H1 (cell line): ENCODE results near the gene PGPEP1. TPM values are rescaled to one million over a fixed set of nuclear protein-coding genes. Genes with fewer than 3 reads are reported as not detected.

Source experiments
- ASH2L ChIP-seq: fragments of 200-600, 300-600 bp; sonication (generic); IDR thresholded peaks from one replicate; pipeline ENCODE4 v1.7.1; 2017; ENCODE audit warnings: low read length
- BCL11A ChIP-seq, 2 experiments: IDR thresholded peaks; one replicate each; pipeline ENCODE4 v1.6.1; 2011; ENCODE audit warnings: low read depth in 2 of 2, low read length in 2 of 2, mild to moderate bottlenecking in 2 of 2
- E2F6 ChIP-seq: IDR thresholded peaks from 2 replicates; pipeline ENCODE4 v1.6.1; 2012; ENCODE audit warnings: inconsistent platforms
- MAX ChIP-seq: IDR thresholded peaks from 2 replicates; pipeline ENCODE4 v1.6.1; 2012; ENCODE audit warnings: inconsistent platforms
- SP2 ChIP-seq: IDR thresholded peaks from 2 replicates; pipeline ENCODE4 v1.6.1; 2012; ENCODE audit warnings: mild to moderate bottlenecking, low read length, inconsistent platforms
- SUZ12 ChIP-seq: fragments of 200-600 bp; sonication (generic); IDR thresholded peaks from 2 replicates; pipeline ENCODE4 v1.6.1; 2012; ENCODE audit warnings: mild to moderate bottlenecking, inconsistent platforms, low read length, moderate library complexity, mixed read lengths
- ZNF274 ChIP-seq: IDR thresholded peaks from 2 replicates; pipeline ENCODE4 v1.7.0; 2012; ENCODE audit warnings: low read length, borderline replicate concordance; ENCODE audit errors: extremely low read depth
- polyA plus RNA-seq, 7 experiments: library from polyadenylated mRNA; depleted of rRNA in 3 of 7; stranded (reverse) in 5 of 7; unstranded in 2 of 7; fragments of >200 nt in 5 of 7; fragments of 200-250 nt in 2 of 7; gene quantifications; 1 replicate in 5 of 7; 2 replicates in 1 of 7; 4 replicates in 1 of 7; pipeline versions ENCODE4 v1.2.1 to v1.2.3, GENCODE V29; 2011 to 2013; ENCODE audit warnings: missing spikeins in 2 of 7, mixed read lengths in 2 of 7
- total RNA-seq: library from RNA; stranded (reverse); fragmentation: NEBNext Ultra II Directional; extraction: Animal tissue kit (Norgen Biotek cat#: 25700); gene quantifications from 2 replicates; pipeline ENCODE4 v1.2.1, GENCODE V29; 2021
- TF ChIP-seq, protein P1 (sequence below): fragments of 300-600 bp; sonication (generic); IDR thresholded peaks from 2 replicates; pipeline ENCODE4 v1.7.1; 2012; ENCODE audit warnings: low read length, moderate library complexity, mild to moderate bottlenecking, inconsistent platforms; ENCODE audit not compliant: insufficient replicate concordance

The PGPEP1 gene
- total and polyA plus RNA-seq, 2 of the 8 experiments (the other 6 are each of a cell fraction or from before 2014, with no cell fraction given): 17.0 to 33.4 TPM

DNA sequence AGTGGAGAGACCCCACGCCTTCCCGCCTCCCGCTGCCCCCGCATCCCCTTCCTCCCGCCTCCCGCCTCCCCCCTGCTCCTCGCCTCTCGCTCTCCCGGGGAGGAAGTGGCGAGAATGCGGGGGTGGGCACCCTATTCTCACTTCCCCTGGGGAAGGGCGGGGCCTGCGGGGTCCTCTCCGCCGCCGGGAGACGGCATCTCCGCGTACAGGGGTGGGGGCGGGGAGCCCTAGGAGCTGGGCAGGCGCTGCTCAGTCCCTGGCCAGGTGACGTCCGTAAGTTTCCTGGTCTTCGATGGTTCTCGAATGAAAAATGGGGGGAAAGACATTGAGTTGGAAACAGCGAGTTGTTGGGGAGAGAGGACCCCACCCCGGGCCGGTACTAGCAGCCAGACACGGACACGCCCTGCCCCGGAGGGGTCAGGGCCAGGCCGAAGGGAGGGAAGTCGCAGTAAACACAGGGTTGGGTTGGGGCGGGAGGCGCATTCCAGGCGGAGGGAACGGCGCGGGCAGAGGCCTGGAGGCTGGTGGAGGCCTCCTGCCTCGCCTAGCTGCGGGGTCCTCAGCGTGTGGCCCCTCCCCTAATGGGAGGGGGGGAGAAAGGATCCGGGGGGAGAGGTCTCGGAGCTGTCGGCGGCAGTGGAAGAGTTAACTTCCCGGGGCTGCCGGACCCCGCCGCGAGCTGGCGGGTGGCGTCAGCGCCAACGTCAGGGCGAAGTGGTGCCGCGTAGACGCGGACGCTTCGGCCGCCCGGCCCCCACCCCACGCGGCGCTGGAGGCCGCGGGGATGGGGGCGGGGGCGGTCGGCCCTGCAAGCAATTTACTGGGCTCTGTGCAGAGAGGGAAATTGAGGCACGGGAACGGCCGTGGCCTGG is 48.6 kb upstream of the PGPEP1 start (continued):
- TF ChIP-seq BCL11A (IDR thresholded peaks at IDR 0.05; ENCODE audit: low read depth in 2 of 2, low read length in 2 of 2) (no peak), ASH2L (no peak), MAX (peak; percentile 60; the same call in 1 of the 2 replicates), ZNF274 (no peak), E2F6 (peak; percentile 93), SP2 (no peak), SUZ12 (no peak)
- TF ChIP-seq, protein P1, sequence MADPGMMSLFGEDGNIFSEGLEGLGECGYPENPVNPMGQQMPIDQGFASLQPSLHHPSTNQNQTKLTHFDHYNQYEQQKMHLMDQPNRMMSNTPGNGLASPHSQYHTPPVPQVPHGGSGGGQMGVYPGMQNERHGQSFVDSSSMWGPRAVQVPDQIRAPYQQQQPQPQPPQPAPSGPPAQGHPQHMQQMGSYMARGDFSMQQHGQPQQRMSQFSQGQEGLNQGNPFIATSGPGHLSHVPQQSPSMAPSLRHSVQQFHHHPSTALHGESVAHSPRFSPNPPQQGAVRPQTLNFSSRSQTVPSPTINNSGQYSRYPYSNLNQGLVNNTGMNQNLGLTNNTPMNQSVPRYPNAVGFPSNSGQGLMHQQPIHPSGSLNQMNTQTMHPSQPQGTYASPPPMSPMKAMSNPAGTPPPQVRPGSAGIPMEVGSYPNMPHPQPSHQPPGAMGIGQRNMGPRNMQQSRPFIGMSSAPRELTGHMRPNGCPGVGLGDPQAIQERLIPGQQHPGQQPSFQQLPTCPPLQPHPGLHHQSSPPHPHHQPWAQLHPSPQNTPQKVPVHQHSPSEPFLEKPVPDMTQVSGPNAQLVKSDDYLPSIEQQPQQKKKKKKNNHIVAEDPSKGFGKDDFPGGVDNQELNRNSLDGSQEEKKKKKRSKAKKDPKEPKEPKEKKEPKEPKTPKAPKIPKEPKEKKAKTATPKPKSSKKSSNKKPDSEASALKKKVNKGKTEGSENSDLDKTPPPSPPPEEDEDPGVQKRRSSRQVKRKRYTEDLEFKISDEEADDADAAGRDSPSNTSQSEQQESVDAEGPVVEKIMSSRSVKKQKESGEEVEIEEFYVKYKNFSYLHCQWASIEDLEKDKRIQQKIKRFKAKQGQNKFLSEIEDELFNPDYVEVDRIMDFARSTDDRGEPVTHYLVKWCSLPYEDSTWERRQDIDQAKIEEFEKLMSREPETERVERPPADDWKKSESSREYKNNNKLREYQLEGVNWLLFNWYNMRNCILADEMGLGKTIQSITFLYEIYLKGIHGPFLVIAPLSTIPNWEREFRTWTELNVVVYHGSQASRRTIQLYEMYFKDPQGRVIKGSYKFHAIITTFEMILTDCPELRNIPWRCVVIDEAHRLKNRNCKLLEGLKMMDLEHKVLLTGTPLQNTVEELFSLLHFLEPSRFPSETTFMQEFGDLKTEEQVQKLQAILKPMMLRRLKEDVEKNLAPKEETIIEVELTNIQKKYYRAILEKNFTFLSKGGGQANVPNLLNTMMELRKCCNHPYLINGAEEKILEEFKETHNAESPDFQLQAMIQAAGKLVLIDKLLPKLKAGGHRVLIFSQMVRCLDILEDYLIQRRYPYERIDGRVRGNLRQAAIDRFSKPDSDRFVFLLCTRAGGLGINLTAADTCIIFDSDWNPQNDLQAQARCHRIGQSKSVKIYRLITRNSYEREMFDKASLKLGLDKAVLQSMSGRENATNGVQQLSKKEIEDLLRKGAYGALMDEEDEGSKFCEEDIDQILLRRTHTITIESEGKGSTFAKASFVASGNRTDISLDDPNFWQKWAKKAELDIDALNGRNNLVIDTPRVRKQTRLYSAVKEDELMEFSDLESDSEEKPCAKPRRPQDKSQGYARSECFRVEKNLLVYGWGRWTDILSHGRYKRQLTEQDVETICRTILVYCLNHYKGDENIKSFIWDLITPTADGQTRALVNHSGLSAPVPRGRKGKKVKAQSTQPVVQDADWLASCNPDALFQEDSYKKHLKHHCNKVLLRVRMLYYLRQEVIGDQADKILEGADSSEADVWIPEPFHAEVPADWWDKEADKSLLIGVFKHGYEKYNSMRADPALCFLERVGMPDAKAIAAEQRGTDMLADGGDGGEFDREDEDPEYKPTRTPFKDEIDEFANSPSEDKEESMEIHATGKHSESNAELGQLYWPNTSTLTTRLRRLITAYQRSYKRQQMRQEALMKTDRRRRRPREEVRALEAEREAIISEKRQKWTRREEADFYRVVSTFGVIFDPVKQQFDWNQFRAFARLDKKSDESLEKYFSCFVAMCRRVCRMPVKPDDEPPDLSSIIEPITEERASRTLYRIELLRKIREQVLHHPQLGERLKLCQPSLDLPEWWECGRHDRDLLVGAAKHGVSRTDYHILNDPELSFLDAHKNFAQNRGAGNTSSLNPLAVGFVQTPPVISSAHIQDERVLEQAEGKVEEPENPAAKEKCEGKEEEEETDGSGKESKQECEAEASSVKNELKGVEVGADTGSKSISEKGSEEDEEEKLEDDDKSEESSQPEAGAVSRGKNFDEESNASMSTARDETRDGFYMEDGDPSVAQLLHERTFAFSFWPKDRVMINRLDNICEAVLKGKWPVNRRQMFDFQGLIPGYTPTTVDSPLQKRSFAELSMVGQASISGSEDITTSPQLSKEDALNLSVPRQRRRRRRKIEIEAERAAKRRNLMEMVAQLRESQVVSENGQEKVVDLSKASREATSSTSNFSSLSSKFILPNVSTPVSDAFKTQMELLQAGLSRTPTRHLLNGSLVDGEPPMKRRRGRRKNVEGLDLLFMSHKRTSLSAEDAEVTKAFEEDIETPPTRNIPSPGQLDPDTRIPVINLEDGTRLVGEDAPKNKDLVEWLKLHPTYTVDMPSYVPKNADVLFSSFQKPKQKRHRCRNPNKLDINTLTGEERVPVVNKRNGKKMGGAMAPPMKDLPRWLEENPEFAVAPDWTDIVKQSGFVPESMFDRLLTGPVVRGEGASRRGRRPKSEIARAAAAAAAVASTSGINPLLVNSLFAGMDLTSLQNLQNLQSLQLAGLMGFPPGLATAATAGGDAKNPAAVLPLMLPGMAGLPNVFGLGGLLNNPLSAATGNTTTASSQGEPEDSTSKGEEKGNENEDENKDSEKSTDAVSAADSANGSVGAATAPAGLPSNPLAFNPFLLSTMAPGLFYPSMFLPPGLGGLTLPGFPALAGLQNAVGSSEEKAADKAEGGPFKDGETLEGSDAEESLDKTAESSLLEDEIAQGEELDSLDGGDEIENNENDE: no peak
